ENCODE measurements around the gene CFAP77. TPM values are rescaled to one million over a fixed set of nuclear protein-coding genes. Genes with fewer than 3 reads are reported as not detected.
A peak's percentile ranks its signal among the peaks of the same experiment; 100 is the strongest.

Gene CFAP77
- total RNA-seq, result under 1 TPM in 1 of 4 donors, not detected in 3; 0.44 TPM

- 0 to 1% methylated on average over 20 to 36 of the region's 69 CpGs for WGBS, 2 donors
- TF ChIP-seq CTCF (IDR thresholded peaks at IDR 0.05) (no peak), POLR2A (IDR thresholded peaks at IDR 0.05) (no peak)
- no peaks in the 10 kb centered on the region for H3K36me3 ChIP-seq
- H3K4me1 ChIP-seq, result peaks cover 23 to 25% of the 10 kb centered on the region in 2 donors
- intact Hi-C loops (cut with DNase I), result loop anchor here (5.0 to 10.0 kb wide), 3 partner anchors 53 to 385 kb away; no protein-coding TSS in a partner anchor
- H3K27ac ChIP-seq, result no peak within 1 kb of the TSS
- peak within 1 kb of the TSS in 1 of 3 donors; percentile 38 for H3K4me3 ChIP-seq (replicated peaks in 1 of 3)
- H3K9me3 ChIP-seq, result no peaks in the 10 kb centered on the region
- H3K27me3 ChIP-seq, result peaks cover 9% of the 10 kb centered on the region
- peak; percentile 50 to 55 for DNase-seq
Measured at GRCh38 chr9:132409828-132410528, at the start of gene CFAP77. TSS of gene CFAP77 (plus strand) at chr9:132410211. CDS start at chr9:132410272, 61 bp downstream.

GRCh38 chr9:132364068-132364467, 45.9 kb upstream of the CFAP77 start:
- H3K4me3 ChIP-seq (replicated peaks in 1 of 3), result no peak overlapping the region
- TF ChIP-seq POLR2A (IDR thresholded peaks at IDR 0.05), result no peak
- TF ChIP-seq CTCF (IDR thresholded peaks at IDR 0.05), result no peak
- no peaks in the 10 kb centered on the region for H3K4me1 ChIP-seq
- no peak overlapping the region for H3K27ac ChIP-seq
- no peaks in the 10 kb centered on the region for H3K9me3 ChIP-seq
- intact Hi-C loops (cut with DNase I), result no loop called here
- H3K27me3 ChIP-seq, result no peaks in the 10 kb centered on the region
- WGBS, 2 donors, result 66 to 76% methylated on average over 9 of the region's 9 CpGs
- H3K36me3 ChIP-seq, result no peaks in the 10 kb centered on the region
- no peak for DNase-seq

GRCh38 chr9:132365986-132366385, 44.0 kb upstream of the CFAP77 start:
- intact Hi-C loops (cut with DNase I), result no loop called here
- no peak for DNase-seq

GRCh38 chr9:132366481-132366880, 43.5 kb upstream of the CFAP77 start:
- no peaks in the 10 kb centered on the region for H3K36me3 ChIP-seq
- H3K9me3 ChIP-seq, result no peaks in the 10 kb centered on the region
- 90 to 91% methylated on average over 4 of the region's 4 CpGs for WGBS, 2 donors
- TF ChIP-seq POLR2A (IDR thresholded peaks at IDR 0.05) (no peak), CTCF (IDR thresholded peaks at IDR 0.05) (no peak)
- H3K27ac ChIP-seq, result no peak overlapping the region
- no peaks in the 10 kb centered on the region for H3K27me3 ChIP-seq
- DNase-seq, result no peak
- no peaks in the 10 kb centered on the region for H3K4me1 ChIP-seq
- H3K4me3 ChIP-seq (replicated peaks in 1 of 3), result no peak overlapping the region
- intact Hi-C loops (cut with DNase I), result no loop called here

More at GRCh38 chr9:132365986-132366385, 44.0 kb upstream of the CFAP77 start:
- H3K36me3 ChIP-seq, result no peaks in the 10 kb centered on the region
- H3K27ac ChIP-seq, result no peak overlapping the region
- H3K27me3 ChIP-seq, result no peaks in the 10 kb centered on the region
- no peaks in the 10 kb centered on the region for H3K9me3 ChIP-seq
- 83 to 84% methylated on average over 3 of the region's 3 CpGs for WGBS, 2 donors
- H3K4me3 ChIP-seq (replicated peaks in 1 of 3), result no peak overlapping the region
- TF ChIP-seq POLR2A (IDR thresholded peaks at IDR 0.05), result no peak
- no peak for TF ChIP-seq CTCF (IDR thresholded peaks at IDR 0.05)
- no peaks in the 10 kb centered on the region for H3K4me1 ChIP-seq

GRCh38 chr9:132367613-132368313, 42.2 kb upstream of the CFAP77 start:
- TF ChIP-seq CTCF (IDR thresholded peaks at IDR 0.05) (no peak), POLR2A (IDR thresholded peaks at IDR 0.05) (no peak)
- WGBS, 2 donors, result 75 to 76% methylated on average over 13 of the region's 13 CpGs
- no peak for DNase-seq
- Histone ChIP-seq H3K36me3 (no peaks in the 10 kb centered on the region), H3K27ac (no peak overlapping the region), H3K4me3 (replicated peaks in 1 of 3) (no peak overlapping the region), H3K9me3 (no peaks in the 10 kb centered on the region), H3K27me3 (no peaks in the 10 kb centered on the region), H3K4me1 (no peaks in the 10 kb centered on the region)
- intact Hi-C loops (cut with DNase I), result no loop called here
